D721Med (cell line): ENCODE measurements around the gene CEP350.
A peak's percentile ranks its signal among the peaks of the same experiment; 100 is the strongest.

ENCODE experiments used
- DNase-seq: peaks from one replicate; pipeline ENCODE4 v3.0.0; 2011; ENCODE audit warnings: low spot score; ENCODE audit not compliant: insufficient read length
- FAIRE-seq: peaks from 2 replicates; lab custom pipeline; 2011; peaks lifted over from hg19 to GRCh38; lab: Jason Lieb, UNC
- CTCF ChIP-seq: IDR thresholded peaks from 2 replicates; pipeline ENCODE4 v1.5.1; 2012; ENCODE audit warnings: mild to moderate bottlenecking, control low read depth; ENCODE audit not compliant: insufficient read depth; ENCODE audit errors: missing control alignments

The CEP350 gene

GRCh38 chr1:180042988-180043622, 88.5 kb downstream of the CEP350 start:
- no peak for TF ChIP-seq CTCF
- FAIRE-seq (peak; percentile 55), DNase-seq (no peak)

- no peak for TF ChIP-seq CTCF
Measured at GRCh38 chr1:180043785-180044184, 89.2 kb downstream of the CEP350 start.

DNA sequence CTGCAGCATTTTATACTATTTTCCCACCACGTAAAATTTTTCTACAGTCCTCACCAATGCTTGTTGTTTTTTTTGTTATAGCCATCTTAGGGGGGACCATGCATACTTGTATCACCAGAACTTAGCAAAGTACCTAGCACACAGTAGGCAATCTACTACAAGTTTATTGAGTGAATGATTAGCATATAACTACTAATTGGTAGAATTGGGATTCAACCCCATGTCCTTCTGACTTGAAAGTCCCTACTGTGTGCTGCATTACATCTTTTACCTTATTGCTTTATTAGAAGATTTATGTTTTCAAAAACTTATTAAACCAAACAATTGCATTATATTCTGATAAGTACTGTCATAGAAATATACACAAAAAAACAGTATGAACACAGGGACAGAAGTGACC, 92.1 kb downstream of the CEP350 start:
- FAIRE-seq (no peak), DNase-seq (no peak)
- no peak for TF ChIP-seq CTCF

More at GRCh38 chr1:180043785-180044184, 89.2 kb downstream of the CEP350 start:
- DNase-seq, result no peak
- no peak for FAIRE-seq

DNA sequence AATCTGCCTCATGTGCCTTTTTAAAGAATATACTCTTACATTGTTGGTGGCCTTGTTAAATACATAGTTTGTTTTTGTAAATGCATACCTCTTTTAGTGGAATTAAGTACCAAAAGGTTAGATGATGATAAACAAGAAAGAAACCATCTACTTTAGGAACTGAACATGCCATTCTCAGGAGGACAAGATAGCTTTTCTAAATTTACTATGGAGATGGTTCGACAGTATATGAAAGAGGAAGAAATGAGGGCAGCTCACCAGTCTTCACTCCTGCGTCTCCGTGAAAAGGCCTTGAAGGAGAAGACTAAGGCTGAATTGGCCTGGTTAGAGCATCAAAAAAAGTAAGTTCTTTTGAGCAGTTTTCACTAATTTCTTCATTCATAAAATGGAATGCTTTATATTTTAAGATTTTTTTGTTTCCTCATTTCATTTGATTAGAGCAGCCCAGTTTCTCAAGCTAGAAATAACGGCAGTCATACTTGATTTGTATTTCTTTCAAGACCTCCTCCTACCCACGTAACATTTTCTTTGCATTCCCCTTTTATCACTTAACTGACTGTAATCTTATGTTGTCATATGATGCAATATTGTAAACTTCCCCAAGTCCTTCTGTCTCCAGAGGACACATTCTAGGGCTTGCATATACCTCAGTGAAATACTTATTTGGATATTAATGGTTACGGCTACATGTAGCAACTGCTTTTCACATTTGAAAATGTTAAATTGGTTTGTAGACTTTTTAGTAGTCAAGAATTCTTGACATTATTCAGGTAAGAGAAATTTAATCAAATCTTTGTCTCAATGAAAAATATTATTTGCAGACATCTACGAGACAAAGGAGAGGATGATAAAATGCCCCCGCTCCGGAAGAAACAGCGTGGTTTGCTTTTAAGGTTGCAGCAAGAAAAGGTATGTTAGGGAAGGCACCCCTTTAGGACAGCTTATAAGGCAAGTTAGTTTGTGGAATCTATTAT, 99.3 kb downstream of the CEP350 start:
- DNase-seq (no peak), FAIRE-seq (peak; percentile 88)
- no peak for TF ChIP-seq CTCF

DNA sequence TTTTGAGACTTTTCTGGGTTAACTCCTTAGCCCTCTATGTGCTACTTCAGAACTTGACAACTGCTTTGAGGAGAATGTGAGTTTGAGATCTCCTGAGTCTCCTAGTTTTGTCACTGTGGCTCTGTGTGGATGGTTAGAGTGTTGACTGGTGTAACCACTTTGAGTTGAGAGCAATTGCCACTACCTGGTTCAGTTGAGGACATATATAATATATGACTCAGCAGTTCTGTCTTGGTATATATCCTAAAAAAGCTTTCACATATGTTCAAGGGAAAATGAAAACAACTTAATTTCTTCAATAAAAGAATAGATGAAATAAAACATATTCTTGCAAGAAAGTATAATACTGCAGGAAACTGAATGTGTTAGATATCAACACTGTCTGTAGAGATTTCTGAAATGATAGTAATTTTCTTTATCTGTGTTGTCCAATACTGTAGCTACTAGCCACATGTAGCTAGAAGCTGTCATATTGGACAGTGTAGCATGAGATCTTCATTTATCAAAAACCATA, 103.3 kb downstream of the CEP350 start:
- FAIRE-seq (peak; percentile 81), DNase-seq (no peak)
- no peak for TF ChIP-seq CTCF

- no peak for FAIRE-seq
- no peak for TF ChIP-seq CTCF
- no peak for DNase-seq
Measured at GRCh38 chr1:180061019-180061418, 106.4 kb downstream of the CEP350 start.
